Fibroblast of lung (primary cell): ENCODE measurements around the gene ZNF490. TPM values are rescaled to one million over a fixed set of nuclear protein-coding genes. Genes with fewer than 3 reads are reported as not detected.

Experiments used
- DNase-seq, 2 donors: peaks; one replicate each; pipeline versions ENCODE4 v3.0.0 to v3.0.0-alpha.2; 2010; ENCODE audit warnings: low read depth in 2 of 2
- H2AFZ ChIP-seq: 2 replicates; pipeline ENCODE4 v1.5.1; 2012; ENCODE audit warnings: low read length, control low read depth, inconsistent platforms
- H3K27ac ChIP-seq: 2 replicates; pipeline ENCODE4 v1.5.1; 2011; ENCODE audit warnings: low read length, control low read depth; ENCODE audit not compliant: insufficient read depth
- H3K27me3 ChIP-seq: 2 replicates; pipeline ENCODE4 v1.5.1; 2011; ENCODE audit warnings: mild to moderate bottlenecking, low read length; ENCODE audit not compliant: control insufficient read depth, insufficient read depth
- H3K36me3 ChIP-seq: 2 replicates; pipeline ENCODE4 v1.5.1; 2011; ENCODE audit warnings: low read length; ENCODE audit not compliant: control insufficient read depth, insufficient read depth
- H3K4me1 ChIP-seq: 2 replicates; pipeline ENCODE4 v1.5.1; 2011; ENCODE audit warnings: low read length; ENCODE audit not compliant: control insufficient read depth, insufficient read depth; ENCODE audit errors: extremely low read depth
- H3K4me2 ChIP-seq: 2 replicates; pipeline ENCODE4 v1.5.1; 2011; ENCODE audit warnings: low read length, control low read depth; ENCODE audit not compliant: insufficient read depth; ENCODE audit errors: extremely low read depth
- H3K4me3 ChIP-seq, 4 experiments: fragments of 200-600 bp in 1 of 4; sonication (generic) in 1 of 4; replicated peaks in 1 of 4; 2 replicates each; pipeline ENCODE4 v1.5.1; 2011 to 2016; ENCODE audit warnings: low read length in 4 of 4, low read depth in 3 of 4, mild to moderate bottlenecking in 3 of 4, control low read depth in 2 of 4, inconsistent platforms in 1 of 4, mixed read lengths in 1 of 4; ENCODE audit not compliant: insufficient read depth in 1 of 4; ENCODE audit errors: control extremely low read depth in 1 of 4
- H3K79me2 ChIP-seq: 2 replicates; pipeline ENCODE4 v1.5.1; 2012; ENCODE audit warnings: mild to moderate bottlenecking, low read length, inconsistent platforms; ENCODE audit not compliant: control insufficient read depth, insufficient read depth
- H3K9ac ChIP-seq: 2 replicates; pipeline ENCODE4 v1.5.1; 2011; ENCODE audit warnings: mild to moderate bottlenecking, low read length, control low read depth; ENCODE audit not compliant: insufficient read depth
- H3K9me3 ChIP-seq: 2 replicates; pipeline ENCODE4 v1.5.1; 2012; ENCODE audit warnings: low read depth, low read length; ENCODE audit not compliant: control insufficient read depth, insufficient read depth
- H4K20me1 ChIP-seq: 2 replicates; pipeline ENCODE4 v1.5.1; 2011; ENCODE audit warnings: low read length; ENCODE audit not compliant: control insufficient read depth, insufficient read depth; ENCODE audit errors: extremely low read depth
- EZH2 ChIP-seq: IDR thresholded peaks from 2 replicates; pipeline ENCODE4 v1.5.1; 2012; ENCODE audit warnings: low read length, control low read depth, mild to moderate bottlenecking; ENCODE audit errors: missing control alignments
- polyA plus RNA-seq, 2 donors: library from polyadenylated mRNA; depleted of rRNA in 1 of 2; stranded (reverse) in 1 of 2; unstranded in 1 of 2; fragments of >200 nt; gene quantifications; 2 replicates each; pipeline ENCODE4 v1.2.1, GENCODE V29; 2011 to 2012; ENCODE audit warnings: missing spikeins in 1 of 2
- total RNA-seq: library from RNA; depleted of rRNA; stranded (reverse); fragments of >200 nt; gene quantifications from 2 replicates; pipeline ENCODE4 v1.2.1, GENCODE V29; 2014
- TF ChIP-seq, protein P1 (sequence below), 2 donors: IDR thresholded peaks in 1 of 2; conservative IDR thresholded peaks in 1 of 2; 1 replicate in 1 of 2; 2 replicates in 1 of 2; pipeline ENCODE4 v1.5.1; 2011 to 2012; ENCODE audit warnings: low read length in 2 of 2, control low read depth in 1 of 2, inconsistent platforms in 1 of 2, low read depth in 1 of 2, mild to moderate bottlenecking in 1 of 2

ZNF490 gene
- total and polyA plus RNA-seq, 2 donors (not counting 1 experiment from before 2014, with no cell fraction given): 3.9 to 16.8 TPM

DNA sequence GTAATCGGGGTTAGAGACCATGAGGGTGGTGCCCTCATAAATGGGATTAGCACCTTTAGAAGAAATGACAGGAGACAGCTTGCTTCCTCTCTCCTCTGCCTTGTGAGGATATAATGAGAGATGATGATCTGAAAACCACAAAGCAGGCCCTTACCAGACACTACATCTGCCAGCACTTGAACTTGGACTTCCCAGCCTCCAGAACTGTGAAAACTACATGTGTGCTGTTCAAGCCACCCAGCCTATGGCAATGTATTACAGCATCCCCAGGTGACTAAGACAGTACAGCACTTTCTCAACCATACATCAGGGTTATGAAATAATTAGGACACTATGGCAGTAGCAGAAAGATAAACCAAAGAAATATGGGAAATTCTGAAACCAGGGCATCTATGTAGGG, 66.8 kb downstream of the ZNF490 start:
- TF ChIP-seq, protein P1, sequence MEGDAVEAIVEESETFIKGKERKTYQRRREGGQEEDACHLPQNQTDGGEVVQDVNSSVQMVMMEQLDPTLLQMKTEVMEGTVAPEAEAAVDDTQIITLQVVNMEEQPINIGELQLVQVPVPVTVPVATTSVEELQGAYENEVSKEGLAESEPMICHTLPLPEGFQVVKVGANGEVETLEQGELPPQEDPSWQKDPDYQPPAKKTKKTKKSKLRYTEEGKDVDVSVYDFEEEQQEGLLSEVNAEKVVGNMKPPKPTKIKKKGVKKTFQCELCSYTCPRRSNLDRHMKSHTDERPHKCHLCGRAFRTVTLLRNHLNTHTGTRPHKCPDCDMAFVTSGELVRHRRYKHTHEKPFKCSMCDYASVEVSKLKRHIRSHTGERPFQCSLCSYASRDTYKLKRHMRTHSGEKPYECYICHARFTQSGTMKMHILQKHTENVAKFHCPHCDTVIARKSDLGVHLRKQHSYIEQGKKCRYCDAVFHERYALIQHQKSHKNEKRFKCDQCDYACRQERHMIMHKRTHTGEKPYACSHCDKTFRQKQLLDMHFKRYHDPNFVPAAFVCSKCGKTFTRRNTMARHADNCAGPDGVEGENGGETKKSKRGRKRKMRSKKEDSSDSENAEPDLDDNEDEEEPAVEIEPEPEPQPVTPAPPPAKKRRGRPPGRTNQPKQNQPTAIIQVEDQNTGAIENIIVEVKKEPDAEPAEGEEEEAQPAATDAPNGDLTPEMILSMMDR (conservative IDR thresholded peaks at IDR 0.05 in 1 of 2, IDR thresholded peaks at IDR 0.05 in 1 of 2; ENCODE audit: low read depth in 1 of 2, low read length in 2 of 2): no peak
- no peak for TF ChIP-seq EZH2
- Histone ChIP-seq H3K4me3 (no peak overlapping the region), H3K79me2 (peaks cover 12% of the 10 kb centered on the region), H3K27me3 (no peaks in the 10 kb centered on the region), H3K9me3 (no peaks in the 10 kb centered on the region), H3K27ac (no peak overlapping the region), H4K20me1 (no peaks in the 10 kb centered on the region), H3K4me2 (no peak overlapping the region), H3K36me3 (no peaks in the 10 kb centered on the region), H2AFZ (no peak overlapping the region), H3K9ac (no peak overlapping the region), H3K4me1 (no peaks in the 10 kb centered on the region)
- DNase-seq: peak in 1 of 2 donors; percentile 37

Other genes with a start within 250 kb of the ZNF490 start
- 2.3 and 5.1 TPM in 2 replicates for gene ZNF442, start 245.1 kb downstream of the ZNF490 start, total RNA-seq
- 0.81 and 1.2 TPM in 2 replicates for gene ZNF442, start 245.1 kb downstream of the ZNF490 start, polyA plus RNA-seq
- 2.3 and 3.1 TPM in 2 replicates for gene ZNF799, start 209.5 kb downstream of the ZNF490 start, total RNA-seq
- gene ZNF799, start 209.5 kb downstream of the ZNF490 start, polyA plus RNA-seq: 1.6 and 1.7 TPM in 2 replicates
- 1.8 and 2.3 TPM in 2 replicates for gene ZNF443, start 169.8 kb downstream of the ZNF490 start, total RNA-seq
- 1.1 and 1.2 TPM in 2 replicates for gene ZNF443, start 169.8 kb downstream of the ZNF490 start, polyA plus RNA-seq
- gene ZNF709, start 126.0 kb downstream of the ZNF490 start, total RNA-seq: 3.6 and 4.8 TPM in 2 replicates
- 1.4 and 1.5 TPM in 2 replicates for gene ZNF709, start 126.0 kb downstream of the ZNF490 start, polyA plus RNA-seq
- gene ZNF564, start 59.3 kb downstream of the ZNF490 start, total RNA-seq: 10.3 and 12.2 TPM in 2 replicates
- gene ZNF564, start 59.3 kb downstream of the ZNF490 start, polyA plus RNA-seq: 2.8 and 4.5 TPM in 2 replicates
- gene ZNF791, start 107 bp upstream of the ZNF490 start, total RNA-seq: 9.2 and 12.2 TPM in 2 replicates
- gene ZNF791, start 107 bp upstream of the ZNF490 start, polyA plus RNA-seq: 9.4 and 11.4 TPM in 2 replicates
- gene MAN2B1, start 55.9 kb upstream of the ZNF490 start, total RNA-seq: 33.1 and 36.0 TPM in 2 replicates
- gene MAN2B1, start 55.9 kb upstream of the ZNF490 start, polyA plus RNA-seq: 28.3 and 30.7 TPM in 2 replicates
- gene WDR83, start 56.0 kb upstream of the ZNF490 start, total RNA-seq: 8.7 and 11.7 TPM in 2 replicates
- 4.1 and 5.1 TPM in 2 replicates for gene WDR83, start 56.0 kb upstream of the ZNF490 start, polyA plus RNA-seq
- gene DHPS, start 71.1 kb upstream of the ZNF490 start, total RNA-seq: 56.5 and 60.4 TPM in 2 replicates
- 43.2 and 52.2 TPM in 2 replicates for gene DHPS, start 71.1 kb upstream of the ZNF490 start, polyA plus RNA-seq
- not detected in 2 replicates for gene GNG14, start 77.2 kb upstream of the ZNF490 start, total RNA-seq
- not detected in 2 replicates for gene GNG14, start 77.2 kb upstream of the ZNF490 start, polyA plus RNA-seq
- 3.1 and 3.3 TPM in 2 replicates for gene FBXW9, start 85.8 kb upstream of the ZNF490 start, total RNA-seq
- gene FBXW9, start 85.8 kb upstream of the ZNF490 start, polyA plus RNA-seq: 3.3 and 4.4 TPM in 2 replicates
- 28.2 and 36.0 TPM in 2 replicates for gene TNPO2, start 113.1 kb upstream of the ZNF490 start, total RNA-seq
- gene TNPO2, start 113.1 kb upstream of the ZNF490 start, polyA plus RNA-seq: 52.5 and 75.0 TPM in 2 replicates
- gene TRIR, start 123.9 kb upstream of the ZNF490 start, total RNA-seq: 117 and 186 TPM in 2 replicates
- 155 and 199 TPM in 2 replicates for gene TRIR, start 123.9 kb upstream of the ZNF490 start, polyA plus RNA-seq
- gene GET3, start 126.7 kb upstream of the ZNF490 start, total RNA-seq: 94.1 and 95.3 TPM in 2 replicates
- gene GET3, start 126.7 kb upstream of the ZNF490 start, polyA plus RNA-seq: 123 and 208 TPM in 2 replicates
- not detected in 2 replicates for gene BEST2, start 141.0 kb upstream of the ZNF490 start, total RNA-seq
- gene BEST2, start 141.0 kb upstream of the ZNF490 start, polyA plus RNA-seq: not detected in 2 replicates
- 16.4 and 26.6 TPM in 2 replicates for gene HOOK2, start 164.7 kb upstream of the ZNF490 start, total RNA-seq
- 6.6 TPM in 2 replicates for gene HOOK2, start 164.7 kb upstream of the ZNF490 start, polyA plus RNA-seq
- 108 and 118 TPM in 2 replicates for gene JUNB, start 180.7 kb upstream of the ZNF490 start, total RNA-seq
- gene JUNB, start 180.7 kb upstream of the ZNF490 start, polyA plus RNA-seq: 20.2 and 93.3 TPM in 2 replicates
- gene PRDX2, start 191.0 kb upstream of the ZNF490 start, total RNA-seq: 166 and 228 TPM in 2 replicates
- gene PRDX2, start 191.0 kb upstream of the ZNF490 start, polyA plus RNA-seq: 186 and 294 TPM in 2 replicates
- 0.51 TPM in 1 of 2 replicates, not detected in the other for gene THSD8, start 191.3 kb upstream of the ZNF490 start, total RNA-seq
- 2.8 TPM in 1 of 2 replicates, not detected in the other for gene THSD8, start 191.3 kb upstream of the ZNF490 start, polyA plus RNA-seq
- gene RNASEH2A, start 195.8 kb upstream of the ZNF490 start, total RNA-seq: 3.1 and 8.9 TPM in 2 replicates
- 14.3 and 51.3 TPM in 2 replicates for gene RNASEH2A, start 195.8 kb upstream of the ZNF490 start, polyA plus RNA-seq
- gene RTBDN, start 223.8 kb upstream of the ZNF490 start, total RNA-seq: not detected in 2 replicates
- gene RTBDN, start 223.8 kb upstream of the ZNF490 start, polyA plus RNA-seq: not detected in 2 replicates
- gene MAST1, start 227.7 kb upstream of the ZNF490 start, total RNA-seq: 0.26 and 1.3 TPM in 2 replicates
- gene MAST1, start 227.7 kb upstream of the ZNF490 start, polyA plus RNA-seq: 0.20 and 0.30 TPM in 2 replicates